T47D (cell line): ENCODE results near the gene CCDC196.

Source experiments
- DNase-seq, 2 experiments: peaks; one replicate each; pipeline versions ENCODE4 v3.0.0 to v3.0.0-alpha.2; 2011 to 2012; ENCODE audit warnings: low read depth in 1 of 2, low spot score in 1 of 2
- JUND ChIP-seq: IDR thresholded peaks from 2 replicates; pipeline ENCODE4 v1.6.1; 2012; ENCODE audit warnings: low read depth
- in situ Hi-C: cut with HindIII; loops from 2 replicates; pipeline ENCODE4 v1.10.0; 2016; ENCODE audit warnings: low sequenced_read_pairs, low pct_unique_long_range_greater_than_20kb

CCDC196 gene

GRCh38 chr14:66485910-66486421 lies at the start of gene CCDC196:
Gene CCDC196 (plus strand): TSS chr14:66486371. CDS start chr14:66486503, 132 bp downstream.
- in situ Hi-C loops = no loop called here
- TF ChIP-seq JUND = no peak
- no peak for DNase-seq

- in situ Hi-C loops = no loop called here
- TF ChIP-seq JUND = no peak
- DNase-seq = no peak
Measured at GRCh38 chr14:66440801-66441200, 45.4 kb upstream of the CCDC196 start.

- no peak for TF ChIP-seq JUND
- DNase-seq = no peak
- in situ Hi-C loops = no loop called here
Measured at GRCh38 chr14:66442953-66443571, 43.1 kb upstream of the CCDC196 start.

- TF ChIP-seq JUND = no peak
- in situ Hi-C loops = no loop called here
- no peak for DNase-seq
Measured at GRCh38 chr14:66443785-66444184, 42.4 kb upstream of the CCDC196 start.

- in situ Hi-C loops = no loop called here
- DNase-seq = no peak
- TF ChIP-seq JUND = no peak
Measured at GRCh38 chr14:66444271-66444927, 41.8 kb upstream of the CCDC196 start.

GRCh38 chr14:66445936-66446335 lies 40.2 kb upstream of the CCDC196 start:
- no peak for DNase-seq
- no peak for TF ChIP-seq JUND
- in situ Hi-C loops = no loop called here

GRCh38 chr14:66453469-66453868 lies 32.7 kb upstream of the CCDC196 start:
- DNase-seq = no peak
- in situ Hi-C loops = no loop called here
- TF ChIP-seq JUND = no peak

- DNase-seq = no peak
- TF ChIP-seq JUND = no peak
- in situ Hi-C loops = no loop called here
Measured at GRCh38 chr14:66459603-66460002, 26.6 kb upstream of the CCDC196 start.

- in situ Hi-C loops = no loop called here
- no peak for DNase-seq
- no peak for TF ChIP-seq JUND
Measured at GRCh38 chr14:66464261-66464660, 21.9 kb upstream of the CCDC196 start.

- in situ Hi-C loops = no loop called here
- DNase-seq = no peak
- no peak for TF ChIP-seq JUND
Measured at GRCh38 chr14:66468778-66469367, 17.3 kb upstream of the CCDC196 start.

GRCh38 chr14:66471584-66471983 lies 14.6 kb upstream of the CCDC196 start:
- in situ Hi-C loops = no loop called here
- no peak for TF ChIP-seq JUND
- DNase-seq = no peak

GRCh38 chr14:66472251-66472650 lies 13.9 kb upstream of the CCDC196 start:
- no peak for TF ChIP-seq JUND

GRCh38 chr14:66473223-66473622 lies 12.9 kb upstream of the CCDC196 start:
- in situ Hi-C loops = no loop called here
- no peak for DNase-seq
- no peak for TF ChIP-seq JUND

More at GRCh38 chr14:66472251-66472650, 13.9 kb upstream of the CCDC196 start:
- no peak for DNase-seq
- in situ Hi-C loops = no loop called here
